GM19351 (cell line): Measurements from ENCODE around the gene THBS2.
"Not testable (repeated sequence)": the region's sequence is repeated elsewhere in the genome, so short reads cannot be mapped to it uniquely, and the experiment has no call there.

Experiments
- ATAC-seq: cut with Tn5 transposase; IDR thresholded peaks from one replicate; pipeline ENCODE4 v1.9.1; 2021; ENCODE audit warnings: mild to moderate bottlenecking, moderate library complexity; ENCODE audit not compliant: unreplicated experiment

Gene THBS2

GRCh38 chr6:169273511-169273910 lies 19.9 kb upstream of the THBS2 start:
- ATAC-seq = no peak

GRCh38 chr6:169271877-169272216 lies 18.2 kb upstream of the THBS2 start:
- no peak for ATAC-seq

GRCh38 chr6:169271158-169271876 lies 17.7 kb upstream of the THBS2 start:
- ATAC-seq = no peak

- ATAC-seq = not testable (repeated sequence)
These were observed 16.4 kb upstream of the THBS2 start for GRCh38 chr6:169270077-169270380.

GRCh38 chr6:169269180-169270076 lies 15.8 kb upstream of the THBS2 start:
- ATAC-seq = no peak

GRCh38 chr6:169268276-169268675 lies 14.6 kb upstream of the THBS2 start:
- no peak for ATAC-seq

DNA sequence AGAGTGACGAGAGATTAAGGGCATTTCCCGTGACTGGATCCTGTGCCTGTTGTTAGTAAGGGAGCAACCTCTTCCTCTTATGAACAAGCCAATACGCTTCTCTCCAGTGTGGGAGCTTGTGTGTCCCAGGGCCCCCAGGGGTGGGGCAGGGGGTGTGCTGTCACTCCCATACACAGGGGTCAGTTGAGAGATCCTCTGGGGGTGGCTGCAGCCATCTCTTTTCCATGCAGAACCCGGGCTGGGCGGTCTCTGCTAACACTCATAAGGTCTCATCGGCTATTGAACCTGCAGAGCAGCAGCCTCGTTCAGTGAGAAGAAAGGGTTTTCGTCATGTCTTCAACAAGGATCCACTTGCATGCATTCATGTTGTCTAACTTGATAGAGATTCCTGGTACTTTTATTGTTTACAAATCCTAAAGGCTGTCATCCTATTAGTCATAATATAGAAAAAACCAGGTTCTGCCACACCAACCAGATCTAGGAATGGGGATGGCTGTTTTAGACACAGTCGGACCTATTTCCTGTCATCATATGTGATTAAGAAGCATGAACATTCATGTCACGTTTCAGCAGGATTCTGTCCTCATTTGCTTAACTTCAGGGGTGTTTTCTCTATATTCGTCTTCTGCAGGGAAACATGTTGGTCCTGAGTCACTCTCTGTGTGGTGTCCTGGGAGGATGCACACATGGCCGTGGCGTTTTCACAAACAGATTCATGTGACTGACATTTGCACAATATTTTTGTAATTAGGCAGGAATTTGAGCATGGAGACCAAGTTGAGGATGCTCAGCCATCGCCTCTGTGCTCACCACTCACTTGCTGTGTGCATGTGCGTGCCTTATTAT lies 13.3 kb upstream of the THBS2 start:
- ATAC-seq = no peak

- ATAC-seq = no peak
These were observed 12.6 kb upstream of the THBS2 start for GRCh38 chr6:169266261-169266660.

GRCh38 chr6:169265486-169266131 lies 12.0 kb upstream of the THBS2 start:
- ATAC-seq = no peak

- no peak for ATAC-seq
These were observed 10.4 kb upstream of the THBS2 start for GRCh38 chr6:169263836-169264608.

DNA sequence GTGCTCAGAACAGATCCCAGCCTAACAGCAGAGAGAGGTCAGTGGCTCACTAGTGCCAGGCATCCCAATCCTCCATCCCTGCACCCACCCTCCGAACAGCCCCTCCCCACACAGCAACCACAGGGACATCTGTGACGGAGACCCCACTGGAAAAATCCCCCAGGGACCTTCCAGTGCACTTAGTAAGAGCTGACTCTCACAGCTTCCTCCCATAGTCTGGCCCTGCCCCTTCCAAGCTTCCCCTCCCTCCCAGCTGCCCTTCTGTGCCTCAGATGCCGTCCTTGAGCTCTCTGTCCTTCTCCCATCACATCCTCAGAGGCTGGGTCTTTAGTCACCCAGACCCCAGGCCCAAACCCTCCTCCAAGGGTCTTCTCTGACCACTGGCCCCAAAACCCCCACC lies 9.7 kb upstream of the THBS2 start:
- ATAC-seq = no peak

- not testable (repeated sequence) for ATAC-seq
These were observed 9.0 kb upstream of the THBS2 start for GRCh38 chr6:169262602-169263001.

DNA sequence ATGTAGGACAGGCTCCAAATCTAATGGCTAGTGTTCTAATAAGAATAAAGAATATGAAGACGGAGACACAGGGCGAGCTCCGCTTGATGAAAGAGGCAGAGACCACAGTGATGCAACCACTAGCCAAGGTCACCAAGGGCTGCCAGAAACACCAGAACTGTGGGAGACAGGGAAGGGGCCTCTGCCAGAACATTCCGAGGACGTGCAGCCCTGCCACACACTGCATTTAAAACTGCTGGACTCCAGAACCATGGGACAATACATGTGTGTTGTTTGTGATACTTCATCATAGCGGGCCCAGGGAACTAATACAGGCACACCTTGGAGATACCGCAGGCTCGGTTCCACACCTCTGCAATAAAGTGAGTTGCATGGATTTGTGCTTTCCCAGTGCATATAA lies 2.9 kb upstream of the THBS2 start:
- ATAC-seq = no peak

DNA sequence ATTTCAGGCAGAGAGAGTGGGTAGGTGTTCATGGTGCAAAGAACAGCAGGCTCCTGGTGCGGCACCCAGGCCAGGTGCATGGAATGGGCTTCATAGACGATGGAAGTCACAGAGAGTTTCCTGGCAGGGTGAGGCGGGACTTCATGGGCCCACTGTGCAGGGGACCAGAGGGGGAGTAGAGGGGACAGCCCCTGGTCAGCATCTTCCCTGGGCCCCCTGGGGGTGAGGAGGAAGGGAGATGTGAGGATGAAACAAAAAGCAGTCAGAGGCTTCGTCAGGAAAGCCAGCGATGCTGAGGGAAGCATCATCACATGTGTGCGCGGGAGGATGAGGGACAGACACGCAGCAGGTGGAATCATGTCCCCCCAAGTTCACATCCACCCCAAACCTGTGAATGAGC lies 2.4 kb upstream of the THBS2 start:
- no peak for ATAC-seq

DNA sequence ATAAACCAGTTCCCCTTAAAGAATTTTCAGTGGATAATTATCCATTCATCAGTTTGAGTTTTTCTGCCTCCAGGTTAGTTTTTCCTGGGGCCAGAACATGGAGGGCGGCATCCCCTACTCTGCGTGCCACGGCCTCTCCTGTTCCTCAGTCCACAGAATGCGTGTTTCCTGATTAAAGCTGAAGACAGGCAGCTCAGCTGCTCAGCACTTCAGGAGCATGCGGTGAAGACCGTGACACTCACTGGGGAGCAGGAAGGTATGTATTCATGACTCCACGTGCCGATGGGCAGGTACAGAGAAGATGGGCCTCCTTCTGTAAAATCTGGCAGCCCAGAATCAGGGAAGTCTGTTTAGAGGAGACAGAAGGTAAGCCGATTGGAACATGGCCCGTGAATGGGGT lies 2.0 kb upstream of the THBS2 start:
- ATAC-seq = no peak

- ATAC-seq = no peak
These were observed 1.0 kb upstream of the THBS2 start for GRCh38 chr6:169254456-169255316.

DNA sequence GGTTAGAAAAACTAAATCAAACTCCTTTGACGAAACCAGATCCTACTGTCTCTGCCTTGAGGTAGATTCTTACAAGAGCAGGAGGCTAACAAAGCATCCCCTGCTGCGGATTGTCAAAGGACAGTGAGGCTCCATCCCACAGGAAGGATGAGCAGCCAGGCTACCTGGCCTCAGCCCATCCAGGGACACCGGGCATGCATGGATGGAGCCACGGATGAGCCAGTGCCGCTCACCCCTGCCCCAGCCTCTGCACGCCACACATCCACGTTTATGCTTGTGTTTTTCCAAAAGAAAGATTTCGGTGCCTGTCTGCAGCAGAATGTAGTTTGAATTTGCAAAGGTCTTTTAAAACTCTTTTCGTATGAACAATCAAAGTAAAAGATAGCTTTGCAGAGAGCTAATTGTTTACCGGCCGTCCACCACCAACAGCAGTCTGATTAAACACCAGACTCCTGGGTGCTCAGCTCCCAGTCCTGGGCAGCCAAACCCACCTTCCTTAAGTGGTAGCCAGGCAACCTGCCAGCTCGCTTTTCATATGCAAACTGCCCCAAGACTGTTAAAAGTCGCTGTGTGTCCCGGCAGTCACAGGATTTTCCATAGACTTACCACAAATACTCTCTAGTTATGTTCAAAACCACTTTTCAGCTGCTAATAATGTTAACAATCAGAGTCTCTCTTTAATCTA lies 999 bp downstream of the THBS2 start:
- ATAC-seq = no peak

GRCh38 chr6:169251822-169252504 lies 1.7 kb downstream of the THBS2 start:
- ATAC-seq = no peak
